Nephron progenitor cell (in vitro differentiated cells): ENCODE data around the gene ALDH1A2.

Experiments used
- DNase-seq: peaks from one replicate; pipeline ENCODE4 v3.0.0; 2021
- H3K27ac Mint-ChIP-seq: 2 replicates; pipeline ENCODE4 v1.8.0; 2021; ENCODE audit warnings: mild to moderate bottlenecking, moderate library complexity, mixed read lengths
- H3K27me3 Mint-ChIP-seq: 2 replicates; pipeline ENCODE4 v1.8.0; 2021; ENCODE audit warnings: mild to moderate bottlenecking, low read depth, mixed read lengths; ENCODE audit not compliant: poor library complexity
- H3K36me3 Mint-ChIP-seq: 2 replicates; pipeline ENCODE4 v1.8.0; 2021; ENCODE audit warnings: low read depth, mixed read lengths
- H3K4me1 Mint-ChIP-seq: 2 replicates; pipeline ENCODE4 v1.8.0; 2021; ENCODE audit warnings: mixed read lengths
- H3K4me3 Mint-ChIP-seq: 2 replicates; pipeline ENCODE4 v1.8.0; 2021; ENCODE audit warnings: mild to moderate bottlenecking, moderate library complexity, mixed read lengths
- H3K9me3 Mint-ChIP-seq: 2 replicates; pipeline ENCODE4 v1.8.0; 2021; ENCODE audit warnings: mild to moderate bottlenecking, moderate library complexity, mixed read lengths
- CTCF ChIP-seq: fragments of 200-600 bp; sonication (generic); IDR thresholded peaks from 2 replicates; pipeline ENCODE4 v1.5.0; 2021; ENCODE audit warnings: antibody characterized with exemption

ALDH1A2 gene

GRCh38 chr15:57943754-57944420, 121.6 kb downstream of the ALDH1A2 start:
- DNase-seq = no peak
- H3K4me1 Mint-ChIP-seq = peaks cover 23% of the 10 kb centered on the region
- peaks cover under 1% of the 10 kb centered on the region for H3K27me3 Mint-ChIP-seq
- no peak overlapping the region for H3K4me3 Mint-ChIP-seq
- H3K9me3 Mint-ChIP-seq = peaks cover 3% of the 10 kb centered on the region
- TF ChIP-seq CTCF = no peak
- H3K36me3 Mint-ChIP-seq = no peaks in the 10 kb centered on the region
- no peak overlapping the region for H3K27ac Mint-ChIP-seq

GRCh38 chr15:57943171-57943570, 122.3 kb downstream of the ALDH1A2 start:
- peaks cover 2% of the 10 kb centered on the region for H3K36me3 Mint-ChIP-seq
- peaks cover 4% of the 10 kb centered on the region for H3K27me3 Mint-ChIP-seq
- no peak for TF ChIP-seq CTCF
- peaks cover 10% of the 10 kb centered on the region for H3K9me3 Mint-ChIP-seq
- no peak overlapping the region for H3K27ac Mint-ChIP-seq
- DNase-seq = no peak
- H3K4me1 Mint-ChIP-seq = peaks cover 16% of the 10 kb centered on the region
- H3K4me3 Mint-ChIP-seq = no peak overlapping the region

- Mint-ChIP-seq H3K27ac (no peak overlapping the region), H3K9me3 (peaks cover 24% of the 10 kb centered on the region), H3K36me3 (peaks cover 14% of the 10 kb centered on the region), H3K4me1 (peaks cover 4% of the 10 kb centered on the region), H3K27me3 (peaks cover 4% of the 10 kb centered on the region), H3K4me3 (no peak overlapping the region)
- TF ChIP-seq CTCF = no peak
- no peak for DNase-seq
Measured at GRCh38 chr15:57941816-57942215, 123.7 kb downstream of the ALDH1A2 start.

- no peak overlapping the region for H3K4me3 Mint-ChIP-seq
- peaks cover 4% of the 10 kb centered on the region for H3K27me3 Mint-ChIP-seq
- H3K4me1 Mint-ChIP-seq = peaks cover 10% of the 10 kb centered on the region
- TF ChIP-seq CTCF = no peak
- DNase-seq = no peak
- peaks cover 47% of the 10 kb centered on the region for H3K9me3 Mint-ChIP-seq
- H3K36me3 Mint-ChIP-seq = peaks cover 6% of the 10 kb centered on the region
- no peak overlapping the region for H3K27ac Mint-ChIP-seq
Measured at GRCh38 chr15:57932348-57932747, 133.2 kb downstream of the ALDH1A2 start.

- Mint-ChIP-seq H3K9me3 (peaks cover 39% of the 10 kb centered on the region), H3K36me3 (no peaks in the 10 kb centered on the region)
Measured at GRCh38 chr15:57931570-57931969, 133.9 kb downstream of the ALDH1A2 start.

More at GRCh38 chr15:57931570-57931969, 133.9 kb downstream of the ALDH1A2 start:
- no peak overlapping the region for H3K27ac Mint-ChIP-seq
- DNase-seq = no peak
- no peak for TF ChIP-seq CTCF
- H3K4me1 Mint-ChIP-seq = peaks cover 10% of the 10 kb centered on the region
- no peak overlapping the region for H3K4me3 Mint-ChIP-seq
- peaks cover 4% of the 10 kb centered on the region for H3K27me3 Mint-ChIP-seq
